ENCODE results near the gene IL31. TPM values are rescaled to one million over a fixed set of nuclear protein-coding genes. Genes with fewer than 3 reads are reported as not detected.

Gene IL31
- total and polyA plus RNA-seq, 9 donors = not detected

- no peaks in the 10 kb centered on the region for H3K9me3 ChIP-seq (replicated peaks; ENCODE audit: control insufficient read depth, low read depth, low read length)
- H3K27ac ChIP-seq (ENCODE audit: low read length) = no peak overlapping the region
- no peaks in the 10 kb centered on the region for H3K27me3 ChIP-seq (ENCODE audit: control insufficient read depth, insufficient read depth, low read length)
- WGBS (ENCODE audit: insufficient coverage) = 73% methylated on average over 27 of the region's 28 CpGs
- H3K4me3 ChIP-seq (ENCODE audit: low read length) = no peak overlapping the region
- H3K4me1 ChIP-seq (ENCODE audit: control insufficient read depth, insufficient read depth, low read length) = peaks cover 15% of the 10 kb centered on the region
- H3K36me3 ChIP-seq (ENCODE audit: control insufficient read depth, insufficient read depth, low read length) = peaks cover 81% of the 10 kb centered on the region
- no peak for DNase-seq
Observed at GRCh38 chr12:122133192-122133950, 40.6 kb downstream of the IL31 start.

GRCh38 chr12:122130150-122130549 is 43.9 kb downstream of the IL31 start:
- Histone ChIP-seq H3K4me1 (ENCODE audit: control insufficient read depth, insufficient read depth, low read length) (peaks cover 24% of the 10 kb centered on the region), H3K27me3 (ENCODE audit: control insufficient read depth, insufficient read depth, low read length) (no peaks in the 10 kb centered on the region), H3K4me3 (ENCODE audit: low read length) (no peak overlapping the region), H3K27ac (ENCODE audit: low read length) (peak overlapping the region; percentile 67), H3K9me3 (replicated peaks; ENCODE audit: control insufficient read depth, low read depth, low read length) (no peaks in the 10 kb centered on the region), H3K36me3 (ENCODE audit: control insufficient read depth, insufficient read depth, low read length) (peaks cover 66% of the 10 kb centered on the region)
- 84% methylated on average over 16 of the region's 17 CpGs for WGBS (ENCODE audit: insufficient coverage)
- no peak for DNase-seq

GRCh38 chr12:122129131-122129530 is 44.9 kb downstream of the IL31 start:
- no peak overlapping the region for H3K27ac ChIP-seq (ENCODE audit: low read length)
- no peak for DNase-seq
- no peaks in the 10 kb centered on the region for H3K9me3 ChIP-seq (replicated peaks; ENCODE audit: control insufficient read depth, low read depth, low read length)
- peaks cover 24% of the 10 kb centered on the region for H3K4me1 ChIP-seq (ENCODE audit: control insufficient read depth, insufficient read depth, low read length)
- H3K4me3 ChIP-seq (ENCODE audit: low read length) = no peak overlapping the region
- 90% methylated on average over 8 of the region's 13 CpGs for WGBS (ENCODE audit: insufficient coverage)
- no peaks in the 10 kb centered on the region for H3K27me3 ChIP-seq (ENCODE audit: control insufficient read depth, insufficient read depth, low read length)
- H3K36me3 ChIP-seq (ENCODE audit: control insufficient read depth, insufficient read depth, low read length) = peaks cover 63% of the 10 kb centered on the region

- 96% methylated on average over 4 of the region's 5 CpGs for WGBS (ENCODE audit: insufficient coverage)
- peaks cover 24% of the 10 kb centered on the region for H3K4me1 ChIP-seq (ENCODE audit: control insufficient read depth, insufficient read depth, low read length)
- H3K4me3 ChIP-seq (ENCODE audit: low read length) = no peak overlapping the region
- no peak overlapping the region for H3K27ac ChIP-seq (ENCODE audit: low read length)
- no peaks in the 10 kb centered on the region for H3K9me3 ChIP-seq (replicated peaks; ENCODE audit: control insufficient read depth, low read depth, low read length)
- H3K36me3 ChIP-seq (ENCODE audit: control insufficient read depth, insufficient read depth, low read length) = peaks cover 59% of the 10 kb centered on the region
- no peak for DNase-seq
- H3K27me3 ChIP-seq (ENCODE audit: control insufficient read depth, insufficient read depth, low read length) = no peaks in the 10 kb centered on the region
Observed at GRCh38 chr12:122128481-122128880, 45.5 kb downstream of the IL31 start.

GRCh38 chr12:122127839-122128238 is 46.2 kb downstream of the IL31 start:
- peaks cover 28% of the 10 kb centered on the region for H3K4me1 ChIP-seq (ENCODE audit: control insufficient read depth, insufficient read depth, low read length)

GRCh38 chr12:122126713-122127597 is 47.1 kb downstream of the IL31 start:
- Histone ChIP-seq H3K36me3 (ENCODE audit: control insufficient read depth, insufficient read depth, low read length) (peaks cover 44% of the 10 kb centered on the region), H3K9me3 (replicated peaks; ENCODE audit: control insufficient read depth, low read depth, low read length) (no peaks in the 10 kb centered on the region), H3K27ac (ENCODE audit: low read length) (no peak overlapping the region)

More at GRCh38 chr12:122127839-122128238, 46.2 kb downstream of the IL31 start:
- Histone ChIP-seq H3K27me3 (ENCODE audit: control insufficient read depth, insufficient read depth, low read length) (no peaks in the 10 kb centered on the region), H3K9me3 (replicated peaks; ENCODE audit: control insufficient read depth, low read depth, low read length) (no peaks in the 10 kb centered on the region), H3K36me3 (ENCODE audit: control insufficient read depth, insufficient read depth, low read length) (peaks cover 53% of the 10 kb centered on the region), H3K27ac (ENCODE audit: low read length) (no peak overlapping the region), H3K4me3 (ENCODE audit: low read length) (no peak overlapping the region)
- no peak for DNase-seq
- WGBS (ENCODE audit: insufficient coverage) = 88% methylated on average over 12 of the region's 13 CpGs

DNA sequence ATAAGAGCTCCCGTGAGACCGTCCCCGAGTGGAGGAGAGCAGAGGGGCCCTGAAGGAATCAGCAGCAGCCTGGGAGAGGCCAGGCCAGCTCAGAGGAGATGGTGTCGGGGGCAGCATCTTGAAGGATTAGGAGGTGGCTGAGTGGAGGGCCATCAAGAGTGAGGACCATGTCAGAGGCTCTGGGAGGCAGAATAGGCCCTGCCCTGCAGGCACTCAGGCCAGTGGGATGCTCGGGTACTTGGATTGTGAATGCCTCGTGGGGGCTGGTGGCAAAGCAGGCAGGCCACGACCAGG is 47.7 kb downstream of the IL31 start:
- WGBS (ENCODE audit: insufficient coverage) = 74% methylated on average over 7 of the region's 7 CpGs
- no peak overlapping the region for H3K4me3 ChIP-seq (ENCODE audit: low read length)
- peaks cover 38% of the 10 kb centered on the region for H3K36me3 ChIP-seq (ENCODE audit: control insufficient read depth, insufficient read depth, low read length)
- H3K27ac ChIP-seq (ENCODE audit: low read length) = no peak overlapping the region
- peaks cover 30% of the 10 kb centered on the region for H3K4me1 ChIP-seq (ENCODE audit: control insufficient read depth, insufficient read depth, low read length)
- H3K27me3 ChIP-seq (ENCODE audit: control insufficient read depth, insufficient read depth, low read length) = no peaks in the 10 kb centered on the region
- no peaks in the 10 kb centered on the region for H3K9me3 ChIP-seq (replicated peaks; ENCODE audit: control insufficient read depth, low read depth, low read length)
- DNase-seq = no peak

More at GRCh38 chr12:122126713-122127597, 47.1 kb downstream of the IL31 start:
- H3K4me1 ChIP-seq (ENCODE audit: control insufficient read depth, insufficient read depth, low read length) = peaks cover 30% of the 10 kb centered on the region
- no peak for DNase-seq
- WGBS (ENCODE audit: insufficient coverage) = 87% methylated on average over 9 of the region's 15 CpGs
- H3K4me3 ChIP-seq (ENCODE audit: low read length) = no peak overlapping the region
- no peaks in the 10 kb centered on the region for H3K27me3 ChIP-seq (ENCODE audit: control insufficient read depth, insufficient read depth, low read length)

DNA sequence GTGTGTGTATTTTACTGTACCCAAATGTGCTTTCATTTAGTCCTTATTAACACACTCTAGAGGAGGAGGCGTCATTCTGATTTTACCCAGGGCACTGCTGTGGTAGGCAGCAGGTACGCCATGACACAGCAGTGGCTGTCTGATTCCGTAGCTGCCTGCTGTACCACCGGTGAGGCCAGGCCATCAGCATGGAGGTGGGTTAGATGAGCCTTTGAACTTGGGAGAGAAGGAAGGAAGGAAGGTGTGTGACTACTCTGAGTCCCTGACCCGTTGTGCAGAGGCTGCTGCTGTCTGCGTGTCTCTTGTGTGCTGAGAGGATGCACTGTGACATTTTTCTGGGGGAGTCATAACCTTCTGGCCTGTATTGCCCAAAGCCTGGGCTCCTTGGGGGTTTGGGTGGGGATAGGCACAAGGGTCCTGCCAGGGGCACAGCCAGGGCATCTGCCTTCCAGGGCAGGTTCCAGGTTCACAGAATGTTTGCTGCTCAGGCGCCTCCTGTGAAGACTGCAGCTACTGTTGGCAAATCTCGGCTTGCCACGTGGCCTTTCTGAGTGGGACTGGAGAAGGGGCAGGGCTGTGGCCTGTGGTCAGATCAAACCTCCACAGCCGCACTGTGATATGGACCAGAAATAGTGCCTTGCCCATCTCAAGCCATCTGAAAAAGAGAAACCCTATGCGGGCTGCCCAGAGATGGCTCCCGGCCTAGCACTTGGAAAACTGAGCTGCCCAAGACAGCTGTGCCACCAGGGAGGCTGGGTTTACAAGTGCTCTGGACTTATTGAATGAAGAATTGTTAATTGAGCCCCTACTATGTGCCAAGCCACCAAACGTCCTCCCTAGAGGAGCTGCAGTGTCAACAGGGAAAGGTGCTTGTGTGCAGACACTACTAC is 48.3 kb downstream of the IL31 start:
- H3K27ac ChIP-seq (ENCODE audit: low read length) = peak overlapping the region; percentile 52
- H3K4me1 ChIP-seq (ENCODE audit: control insufficient read depth, insufficient read depth, low read length) = peaks cover 27% of the 10 kb centered on the region
- WGBS (ENCODE audit: insufficient coverage) = 73% methylated on average over 9 of the region's 13 CpGs
- no peaks in the 10 kb centered on the region for H3K9me3 ChIP-seq (replicated peaks; ENCODE audit: control insufficient read depth, low read depth, low read length)
- H3K27me3 ChIP-seq (ENCODE audit: control insufficient read depth, insufficient read depth, low read length) = no peaks in the 10 kb centered on the region
- DNase-seq = no peak
- H3K36me3 ChIP-seq (ENCODE audit: control insufficient read depth, insufficient read depth, low read length) = peaks cover 36% of the 10 kb centered on the region
- no peak overlapping the region for H3K4me3 ChIP-seq (ENCODE audit: low read length)

DNA sequence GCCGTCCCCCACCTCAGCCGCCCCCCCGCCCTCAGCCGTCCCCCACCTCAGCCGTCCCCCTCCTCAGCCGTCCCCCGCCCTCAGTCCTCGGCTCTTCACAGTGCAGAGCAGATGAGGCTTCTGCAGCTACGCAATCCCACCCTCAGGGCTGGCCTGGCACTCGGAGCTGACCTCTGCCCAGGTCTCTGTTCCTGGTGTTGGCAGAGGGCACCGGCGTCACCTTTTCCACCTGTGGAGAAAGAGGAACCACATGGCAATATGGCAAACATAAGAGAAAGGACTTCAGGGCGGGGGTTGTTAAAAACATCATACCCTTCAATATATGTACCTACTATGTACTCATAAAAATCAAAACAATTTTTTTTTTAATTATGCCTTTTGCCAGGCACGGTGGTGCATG is 49.7 kb downstream of the IL31 start:
- Histone ChIP-seq H3K4me1 (ENCODE audit: control insufficient read depth, insufficient read depth, low read length) (peaks cover 17% of the 10 kb centered on the region), H3K27ac (ENCODE audit: low read length) (no peak overlapping the region), H3K9me3 (replicated peaks; ENCODE audit: control insufficient read depth, low read depth, low read length) (no peaks in the 10 kb centered on the region), H3K4me3 (ENCODE audit: low read length) (no peak overlapping the region), H3K27me3 (ENCODE audit: control insufficient read depth, insufficient read depth, low read length) (no peaks in the 10 kb centered on the region), H3K36me3 (ENCODE audit: control insufficient read depth, insufficient read depth, low read length) (peaks cover 23% of the 10 kb centered on the region)
- 80% methylated on average over 3 of the region's 14 CpGs for WGBS (ENCODE audit: insufficient coverage)
- DNase-seq = no peak

DNA sequence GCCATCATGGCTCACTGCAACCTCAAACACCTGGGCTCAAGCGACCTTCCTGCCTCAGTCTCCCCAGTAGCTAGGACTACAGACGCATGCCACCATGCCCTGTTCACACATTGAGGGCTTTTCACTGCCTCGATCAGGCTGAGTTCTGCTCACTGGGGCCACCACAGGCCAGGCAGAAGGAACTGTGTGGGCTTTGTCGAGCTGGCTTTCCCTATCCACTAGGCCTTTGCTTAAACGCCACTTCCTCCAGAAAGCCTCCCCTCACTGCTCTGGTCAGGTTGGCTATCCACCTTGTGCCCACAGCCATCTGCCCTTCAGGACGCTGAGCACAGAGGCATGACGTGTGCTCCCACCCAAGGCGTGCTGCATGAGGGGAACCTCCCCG is 50.3 kb downstream of the IL31 start:
- Histone ChIP-seq H3K27me3 (ENCODE audit: control insufficient read depth, insufficient read depth, low read length) (no peaks in the 10 kb centered on the region), H3K9me3 (replicated peaks; ENCODE audit: control insufficient read depth, low read depth, low read length) (no peaks in the 10 kb centered on the region), H3K36me3 (ENCODE audit: control insufficient read depth, insufficient read depth, low read length) (peaks cover 17% of the 10 kb centered on the region), H3K27ac (ENCODE audit: low read length) (no peak overlapping the region), H3K4me3 (ENCODE audit: low read length) (no peak overlapping the region), H3K4me1 (ENCODE audit: control insufficient read depth, insufficient read depth, low read length) (peaks cover 17% of the 10 kb centered on the region)
- no peak for DNase-seq
- WGBS (ENCODE audit: insufficient coverage) = 85% methylated on average over 5 of the region's 9 CpGs

All from muscle of leg (tissue), 11 donors.